Measurements from ENCODE around the gene REV1.

DNA sequence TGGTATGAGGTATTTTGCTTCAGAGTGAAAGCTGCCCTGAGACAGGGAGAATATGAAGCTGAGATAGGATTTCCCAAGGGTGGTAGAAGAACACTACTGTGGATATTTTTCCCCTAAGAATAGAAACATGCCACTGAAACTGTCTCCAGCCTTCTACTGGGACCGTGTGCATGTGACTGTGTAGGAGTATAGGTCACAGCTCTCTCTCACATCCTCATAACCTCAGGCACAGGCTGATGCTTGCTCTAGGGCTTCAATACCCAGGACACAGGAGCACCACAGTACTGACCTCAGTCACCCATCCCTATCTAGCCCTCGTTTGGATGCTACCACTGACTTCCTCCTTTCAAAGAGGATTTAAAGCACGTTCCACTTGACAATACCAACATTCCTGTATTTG is 67.2 kb downstream of the REV1 start:
- TF ChIP-seq, protein P1, sequence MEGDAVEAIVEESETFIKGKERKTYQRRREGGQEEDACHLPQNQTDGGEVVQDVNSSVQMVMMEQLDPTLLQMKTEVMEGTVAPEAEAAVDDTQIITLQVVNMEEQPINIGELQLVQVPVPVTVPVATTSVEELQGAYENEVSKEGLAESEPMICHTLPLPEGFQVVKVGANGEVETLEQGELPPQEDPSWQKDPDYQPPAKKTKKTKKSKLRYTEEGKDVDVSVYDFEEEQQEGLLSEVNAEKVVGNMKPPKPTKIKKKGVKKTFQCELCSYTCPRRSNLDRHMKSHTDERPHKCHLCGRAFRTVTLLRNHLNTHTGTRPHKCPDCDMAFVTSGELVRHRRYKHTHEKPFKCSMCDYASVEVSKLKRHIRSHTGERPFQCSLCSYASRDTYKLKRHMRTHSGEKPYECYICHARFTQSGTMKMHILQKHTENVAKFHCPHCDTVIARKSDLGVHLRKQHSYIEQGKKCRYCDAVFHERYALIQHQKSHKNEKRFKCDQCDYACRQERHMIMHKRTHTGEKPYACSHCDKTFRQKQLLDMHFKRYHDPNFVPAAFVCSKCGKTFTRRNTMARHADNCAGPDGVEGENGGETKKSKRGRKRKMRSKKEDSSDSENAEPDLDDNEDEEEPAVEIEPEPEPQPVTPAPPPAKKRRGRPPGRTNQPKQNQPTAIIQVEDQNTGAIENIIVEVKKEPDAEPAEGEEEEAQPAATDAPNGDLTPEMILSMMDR (IDR thresholded peaks at IDR 0.05), result no peak
- TF ChIP-seq POLR2A (IDR thresholded peaks at IDR 0.05), result no peak
